HG02623 (cell line): Measurements from ENCODE around the gene MAP3K5.
"Not testable (repeated sequence)": the region's sequence is repeated elsewhere in the genome, so short reads cannot be mapped to it uniquely, and the experiment has no call there.

ENCODE experiments used
- ATAC-seq: cut with Tn5 transposase; IDR thresholded peaks from one replicate; pipeline ENCODE4 v1.9.1; 2021; ENCODE audit warnings: moderate library complexity; ENCODE audit not compliant: unreplicated experiment

MAP3K5 gene

DNA sequence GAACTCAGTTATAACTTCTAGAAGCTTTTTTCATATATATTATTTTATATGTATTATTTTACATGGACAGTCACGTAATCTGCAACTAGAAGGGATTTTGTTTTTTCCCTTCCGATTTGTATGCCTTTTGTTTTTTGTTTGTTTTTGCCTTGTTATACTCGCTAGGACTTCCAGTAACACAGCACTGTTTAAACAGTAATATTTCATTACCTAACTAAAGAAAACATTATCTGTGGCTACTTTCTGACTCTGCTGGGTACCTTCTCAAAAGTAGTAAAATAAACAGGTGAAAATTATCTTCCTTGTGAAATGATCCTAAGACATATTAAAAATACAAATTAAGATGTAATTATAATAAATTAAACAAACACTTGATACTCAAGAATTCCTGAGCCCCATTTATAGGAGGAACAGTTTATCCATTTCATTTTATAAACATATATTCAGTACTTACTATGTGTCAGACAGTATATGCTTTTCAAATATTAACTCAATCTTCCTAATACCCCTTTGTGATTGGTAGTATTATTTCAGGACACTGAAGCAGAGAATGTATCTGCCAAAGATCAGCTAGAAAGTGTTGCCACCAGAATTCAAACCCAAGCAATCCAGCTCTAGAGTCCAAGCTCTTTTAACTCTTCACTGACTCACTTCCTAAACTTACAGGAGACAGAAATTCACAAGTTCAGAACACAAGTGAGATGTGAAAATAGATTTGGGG lies 65.3 kb downstream of the MAP3K5 start:
- ATAC-seq, result no peak

DNA sequence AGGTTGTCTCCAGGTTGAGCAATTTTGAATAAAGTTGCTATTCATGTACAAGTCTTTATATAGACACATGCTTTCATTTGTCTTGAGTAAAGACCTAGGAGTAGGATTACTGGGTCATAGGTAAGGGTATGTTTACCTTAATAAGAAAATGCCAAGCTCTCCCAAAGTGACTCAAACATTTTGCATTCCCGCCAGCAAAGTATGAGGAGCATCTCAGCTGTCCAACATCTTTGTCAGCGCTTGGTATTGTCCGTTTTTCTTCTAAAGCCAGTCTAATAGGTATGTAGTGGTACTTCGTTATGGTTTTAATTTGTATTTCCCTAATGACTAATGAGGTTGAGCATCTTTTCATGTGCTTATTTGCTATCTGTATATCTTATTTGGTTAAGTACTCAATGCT lies 67.2 kb downstream of the MAP3K5 start:
- ATAC-seq, result no peak

DNA sequence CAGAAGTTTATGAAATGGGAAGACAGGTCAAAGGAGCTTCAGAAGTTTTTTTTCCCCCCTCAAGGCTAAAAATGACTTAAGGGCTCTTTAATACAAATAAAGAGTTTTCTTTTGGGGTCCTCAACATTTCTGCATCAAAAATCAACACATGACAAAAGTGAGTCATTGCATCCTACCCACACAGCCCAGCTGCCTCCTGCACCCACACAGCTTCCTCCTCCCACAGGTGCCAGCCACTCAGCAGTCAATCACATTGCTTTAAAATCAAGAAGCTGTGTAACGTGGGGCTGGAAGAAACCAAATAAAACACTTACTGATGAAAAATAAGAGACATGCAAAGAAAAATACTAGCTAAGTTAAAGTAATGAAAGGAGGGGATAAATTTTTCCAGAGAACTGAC lies 68.5 kb downstream of the MAP3K5 start:
- ATAC-seq, result peak; percentile 56

DNA sequence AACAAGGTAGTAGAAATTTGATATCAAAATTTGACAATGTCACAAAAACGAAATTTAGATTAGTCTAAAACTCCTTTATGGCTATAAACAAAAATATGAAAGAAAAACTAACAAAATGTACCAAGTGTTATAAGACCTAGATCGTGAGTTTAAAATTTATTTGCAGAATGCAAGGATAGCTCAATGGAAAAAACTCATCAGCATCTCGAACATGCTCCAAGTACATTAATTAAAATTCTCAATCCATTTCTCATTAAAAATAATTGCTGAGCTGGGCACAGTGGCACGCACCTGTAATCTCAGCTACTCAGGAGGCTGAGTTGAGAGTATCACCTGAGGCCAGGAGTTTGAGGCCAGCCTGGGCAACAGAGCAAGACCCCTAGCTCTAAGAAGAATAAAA lies 70.8 kb downstream of the MAP3K5 start:
- ATAC-seq, result no peak

DNA sequence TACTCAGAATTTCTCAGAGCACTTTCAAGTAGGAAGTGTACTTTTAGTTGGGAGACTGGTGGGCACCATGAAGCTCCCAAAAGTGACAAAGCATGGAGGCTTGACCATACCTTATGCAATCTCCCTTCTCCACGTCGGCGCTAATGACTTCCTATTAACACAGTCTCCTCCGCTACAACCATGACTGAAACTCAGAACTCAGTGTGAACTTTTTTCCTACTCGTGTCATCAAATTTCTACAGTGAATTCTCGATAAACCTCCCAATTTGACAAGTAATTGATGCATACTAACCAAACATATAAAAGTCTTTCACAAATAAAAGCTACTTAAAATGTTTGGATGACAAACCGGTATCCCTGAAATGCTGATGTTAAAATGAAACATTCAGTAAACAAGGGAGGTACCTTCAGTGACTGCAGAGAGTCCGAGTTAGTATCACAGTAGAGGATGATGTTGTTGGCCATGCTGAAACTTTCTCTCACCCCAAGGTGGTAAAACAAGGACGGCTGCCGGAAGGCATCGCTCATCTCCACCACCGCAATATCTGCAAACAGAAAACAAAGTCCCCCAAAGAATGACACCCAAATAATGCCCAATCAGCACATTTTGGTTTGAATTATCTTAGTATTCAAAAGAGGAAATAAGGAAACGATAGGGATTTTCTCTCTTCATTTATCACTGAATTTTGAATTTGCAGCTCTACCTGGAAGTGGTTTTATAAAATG lies 72.1 kb downstream of the MAP3K5 start:
- ATAC-seq, result peak; percentile 28

DNA sequence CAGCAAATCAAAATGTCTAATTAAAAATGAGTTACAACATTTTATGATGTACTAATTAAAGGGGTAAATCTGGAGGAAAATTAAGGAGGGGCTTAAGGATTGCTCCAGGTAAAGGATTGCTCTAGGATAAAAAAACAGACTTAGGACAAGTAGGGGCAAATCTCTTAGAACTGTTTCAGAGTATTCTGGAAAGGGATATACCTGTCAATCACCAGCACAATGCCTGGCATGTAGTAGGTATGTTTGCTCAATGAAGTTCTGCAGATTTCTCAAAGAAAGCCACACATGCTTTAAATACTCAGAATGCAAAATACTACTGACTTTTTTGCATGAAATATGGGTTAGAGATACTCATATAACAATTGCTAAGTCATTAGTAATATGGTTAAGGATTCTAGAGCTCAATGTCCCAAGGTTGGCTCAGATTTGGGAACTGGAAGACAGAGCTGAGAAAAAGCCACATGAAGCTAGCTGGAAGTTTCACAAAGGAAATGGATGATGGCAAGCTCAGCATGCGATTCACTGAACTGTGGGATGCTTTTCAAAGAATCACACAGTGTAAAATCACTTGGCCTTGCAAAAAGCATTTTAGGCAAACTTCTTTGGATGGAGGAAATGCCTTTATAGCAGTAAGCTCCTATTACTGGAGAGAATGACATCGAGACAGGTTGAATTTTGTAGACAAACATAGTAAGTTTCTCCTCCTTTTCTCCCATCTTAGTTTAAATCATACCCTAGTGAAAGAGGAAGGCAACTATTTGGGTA lies 72.8 kb downstream of the MAP3K5 start:
- peak; percentile 38 for ATAC-seq

DNA sequence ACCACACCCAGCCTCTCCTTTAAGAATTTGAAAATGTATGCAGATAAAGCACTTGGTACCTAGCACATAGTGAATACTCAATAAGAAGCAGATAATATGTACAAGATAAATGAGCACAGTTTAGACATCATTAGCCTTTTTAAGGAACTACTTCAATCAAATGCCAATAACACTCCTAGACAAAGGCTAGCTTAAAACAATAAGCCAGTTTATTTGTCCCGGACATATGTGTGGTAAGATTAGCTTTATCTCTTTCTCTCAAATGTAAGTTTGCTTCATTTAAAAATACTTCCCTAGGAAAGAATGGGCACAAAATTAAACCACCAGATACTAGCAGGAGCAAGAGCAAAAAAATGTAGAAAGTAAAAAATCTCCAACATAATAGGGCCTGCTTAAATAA lies 73.8 kb downstream of the MAP3K5 start:
- no peak for ATAC-seq

DNA sequence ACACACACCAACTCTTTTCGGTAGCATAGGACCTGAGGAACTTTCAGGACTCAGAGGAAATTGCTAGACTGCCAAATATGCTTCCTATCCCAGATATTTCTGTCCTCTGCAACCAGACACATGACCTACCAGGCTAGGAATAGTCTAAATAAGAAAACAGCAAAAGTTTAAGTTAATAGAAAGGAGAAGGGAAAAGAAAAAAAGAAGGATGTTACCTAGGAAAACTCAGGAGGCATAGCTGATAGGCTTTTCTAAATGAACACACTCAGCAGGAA lies 74.6 kb downstream of the MAP3K5 start:
- ATAC-seq, result peak; percentile 5

DNA sequence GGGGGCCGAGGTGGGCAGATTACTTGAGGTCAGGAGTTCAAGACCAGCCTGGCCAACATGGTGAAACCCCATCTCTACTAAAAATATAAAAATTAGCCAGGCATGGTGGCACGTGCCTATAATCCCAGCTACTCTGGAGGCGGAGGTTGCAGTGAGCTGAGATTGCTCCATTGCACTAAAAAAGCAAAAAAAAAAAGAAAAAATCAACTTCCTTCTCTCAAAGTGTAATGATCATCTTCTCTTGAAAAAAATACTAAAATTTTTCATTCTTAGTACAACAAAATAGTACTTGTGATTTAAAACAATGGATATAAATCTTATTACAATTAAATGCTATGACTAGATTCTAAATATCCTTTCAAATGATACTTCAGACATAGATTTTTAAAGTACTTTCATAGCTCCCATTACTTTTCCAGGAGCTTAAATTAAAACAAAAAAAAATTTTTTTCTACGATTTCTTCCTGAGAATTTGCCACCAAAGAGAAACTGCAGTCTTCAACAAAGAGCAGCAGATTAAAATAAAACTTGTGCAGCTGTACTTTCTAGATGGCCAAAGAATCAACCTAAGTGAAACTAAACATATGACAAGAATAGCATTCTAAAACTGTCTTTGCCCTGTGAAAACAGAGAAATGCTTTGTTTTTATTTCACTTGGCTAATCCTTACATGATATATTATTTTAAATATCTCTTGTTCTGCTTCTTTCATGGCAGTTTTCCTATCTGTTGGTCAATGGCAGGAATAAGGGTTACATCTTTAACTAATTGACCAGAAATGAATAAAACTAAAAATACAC lies 75.2 kb downstream of the MAP3K5 start:
- ATAC-seq, result peak; percentile 36

DNA sequence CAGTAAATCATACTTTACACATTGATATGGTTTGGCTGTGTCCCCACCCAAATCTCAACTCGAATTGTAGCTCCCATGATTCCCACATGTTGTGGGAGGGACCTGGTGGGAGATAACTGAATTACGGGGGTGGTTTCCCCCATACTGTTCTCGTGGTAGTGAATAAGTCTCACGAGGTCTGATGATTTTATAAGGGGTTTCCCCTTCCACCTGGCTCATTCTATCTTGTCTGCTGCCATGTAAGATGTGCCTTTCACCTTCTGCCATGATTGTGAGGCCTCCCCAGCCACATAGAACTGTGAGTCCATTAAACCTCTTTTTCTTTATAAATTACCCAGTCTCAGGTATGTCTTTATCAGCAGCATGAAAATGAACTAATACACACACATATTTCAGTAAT lies 79.6 kb downstream of the MAP3K5 start:
- not testable (repeated sequence) for ATAC-seq

DNA sequence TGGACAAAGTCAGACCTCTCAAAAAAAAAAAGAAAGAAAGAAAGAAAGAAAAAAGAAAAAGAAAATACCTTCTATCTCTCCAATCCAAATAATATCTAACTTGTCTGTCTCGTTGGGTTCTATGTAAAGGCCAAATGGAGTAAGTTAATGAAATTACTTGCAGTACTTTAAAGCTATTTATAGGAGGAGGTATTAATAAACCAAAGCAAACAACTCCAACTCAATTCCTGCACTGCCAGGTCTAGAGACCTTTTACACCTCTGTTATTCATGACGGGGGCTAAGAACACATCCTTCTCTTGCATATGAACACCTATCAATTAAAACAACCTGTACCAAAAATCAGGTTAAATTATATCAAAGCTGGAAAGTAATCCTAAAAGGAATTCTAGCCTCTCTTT lies 80.6 kb downstream of the MAP3K5 start:
- ATAC-seq, result no peak

DNA sequence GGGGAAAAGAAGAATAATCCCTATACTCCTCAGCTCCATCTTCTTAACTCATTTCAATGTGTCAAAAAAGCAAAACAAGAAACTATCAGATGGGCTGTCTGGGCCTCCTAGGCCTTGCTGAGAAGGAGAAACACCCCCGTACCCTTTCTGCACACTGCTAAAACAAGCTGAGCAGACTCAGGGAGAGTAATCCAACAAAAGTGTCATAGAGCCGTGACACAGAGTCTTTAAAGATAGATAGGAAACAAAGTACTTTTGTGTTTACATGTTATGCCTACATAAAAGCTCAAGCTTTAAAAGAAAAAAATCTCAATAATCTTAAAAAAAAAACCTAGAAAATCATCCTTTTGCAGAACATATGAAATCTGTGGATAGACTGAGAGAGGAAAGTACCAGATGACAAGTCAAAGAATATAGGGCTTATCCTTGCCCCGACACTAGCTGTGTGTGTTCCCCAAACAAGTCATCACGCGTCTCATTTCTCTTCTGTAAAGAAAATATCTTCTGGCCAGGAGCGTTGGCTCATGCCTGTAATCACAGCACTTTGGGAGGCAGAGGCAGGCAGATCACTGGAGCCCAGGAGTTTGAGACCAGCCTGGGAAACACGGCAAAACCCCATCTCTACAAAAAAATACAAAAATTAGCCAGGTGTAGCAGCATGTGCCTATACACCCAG lies 81.3 kb downstream of the MAP3K5 start:
- ATAC-seq, result no peak

DNA sequence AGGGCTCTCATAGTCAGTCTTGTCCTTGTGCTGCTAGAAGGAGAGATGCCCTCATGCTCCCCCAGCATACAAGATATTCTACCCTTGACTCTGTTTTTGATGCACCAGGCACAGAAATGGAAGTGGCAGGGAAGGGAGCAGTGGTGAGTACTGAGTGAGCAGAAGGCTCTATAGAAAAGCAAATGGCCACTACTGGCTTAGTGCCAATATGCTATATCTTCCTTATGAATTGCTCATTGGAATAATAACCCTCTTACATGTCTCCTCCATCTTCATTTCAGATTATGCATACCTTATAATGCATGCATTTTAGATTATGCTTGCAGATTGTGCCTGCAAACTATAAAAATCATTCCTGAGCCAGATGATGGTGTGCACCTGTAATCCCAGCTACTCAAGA lies 82.8 kb downstream of the MAP3K5 start:
- ATAC-seq, result no peak

DNA sequence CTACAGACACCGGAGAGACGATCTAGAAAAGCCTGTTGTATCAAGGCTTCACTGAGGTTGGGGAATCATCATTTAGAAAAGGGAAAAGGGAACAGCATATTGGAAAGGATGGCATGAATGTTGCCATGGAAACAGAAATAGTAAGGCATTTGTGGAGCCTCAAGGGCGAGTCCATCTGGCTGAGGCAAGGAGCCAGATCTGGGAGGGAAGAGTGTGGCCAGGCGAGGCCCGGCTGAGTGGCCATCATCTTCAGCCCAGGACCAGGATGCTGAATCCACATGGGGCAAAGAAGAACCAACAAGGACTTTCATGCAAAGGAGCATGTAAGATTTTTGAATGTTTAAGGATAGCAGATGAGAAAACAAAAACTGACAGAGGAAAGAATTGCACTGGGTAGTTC lies 85.8 kb downstream of the MAP3K5 start:
- no peak for ATAC-seq

DNA sequence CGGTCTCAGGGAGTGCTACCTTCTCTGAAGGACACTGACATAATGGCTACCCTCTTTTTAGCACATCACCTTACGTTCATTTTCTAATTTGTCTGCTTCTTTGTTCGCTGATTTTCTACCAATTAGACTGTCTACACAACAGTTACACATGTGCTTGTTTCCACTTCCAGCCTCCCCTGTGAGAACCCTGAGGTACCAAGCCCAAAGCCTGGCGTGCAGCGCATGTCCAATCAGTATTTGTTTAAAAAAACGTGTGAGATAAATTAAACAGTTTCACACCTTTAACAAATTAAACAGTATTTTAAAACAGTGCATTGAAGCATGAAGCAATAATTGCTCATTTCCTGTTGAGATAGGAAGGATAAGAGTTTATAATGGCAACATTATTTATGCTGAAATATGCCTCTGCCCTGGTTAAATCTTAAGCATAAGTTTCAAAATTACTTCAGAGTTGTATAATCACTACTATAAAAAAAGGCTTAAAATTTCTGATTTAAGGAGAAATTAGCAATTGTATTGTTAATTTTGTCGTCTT lies 88.9 kb downstream of the MAP3K5 start:
- no peak for ATAC-seq

DNA sequence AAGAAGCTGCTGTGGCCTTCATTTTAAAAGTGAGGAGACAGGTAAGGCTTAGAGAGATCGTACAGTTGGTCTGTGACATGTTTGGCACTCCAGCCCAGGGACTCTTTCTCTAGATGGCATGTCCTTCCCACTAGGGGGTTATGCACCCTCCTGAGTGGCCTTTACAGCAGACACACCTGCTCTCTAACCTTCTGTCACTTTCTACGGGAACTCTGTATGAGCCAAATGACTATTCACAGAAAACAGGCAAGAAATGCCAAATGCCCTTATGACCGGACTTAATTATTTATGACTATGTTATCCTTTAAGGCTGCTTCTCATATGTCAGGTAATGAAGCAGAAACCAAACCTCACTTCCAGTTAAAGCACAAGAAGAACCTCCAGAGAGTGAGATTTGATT lies 91.2 kb downstream of the MAP3K5 start:
- no peak for ATAC-seq

DNA sequence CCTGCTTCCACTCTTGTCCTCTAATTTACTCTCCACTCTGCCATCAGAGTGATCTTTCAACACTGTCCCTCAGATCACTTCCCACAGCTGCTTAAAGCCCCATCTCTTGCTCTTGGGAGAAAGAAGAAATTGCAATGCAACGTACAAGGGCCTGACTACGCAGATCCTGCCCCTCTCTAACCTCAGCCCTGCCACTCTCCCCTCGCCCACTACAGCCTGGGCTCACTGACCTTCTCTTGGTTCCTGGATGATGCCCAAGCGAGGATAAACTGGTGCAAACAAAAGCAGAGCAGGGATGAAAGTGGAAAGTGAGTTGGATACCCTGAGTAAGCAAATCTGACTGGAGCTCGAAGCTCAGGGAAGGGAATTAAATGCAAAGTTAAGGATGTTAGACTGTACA lies 92.9 kb downstream of the MAP3K5 start:
- no peak for ATAC-seq

DNA sequence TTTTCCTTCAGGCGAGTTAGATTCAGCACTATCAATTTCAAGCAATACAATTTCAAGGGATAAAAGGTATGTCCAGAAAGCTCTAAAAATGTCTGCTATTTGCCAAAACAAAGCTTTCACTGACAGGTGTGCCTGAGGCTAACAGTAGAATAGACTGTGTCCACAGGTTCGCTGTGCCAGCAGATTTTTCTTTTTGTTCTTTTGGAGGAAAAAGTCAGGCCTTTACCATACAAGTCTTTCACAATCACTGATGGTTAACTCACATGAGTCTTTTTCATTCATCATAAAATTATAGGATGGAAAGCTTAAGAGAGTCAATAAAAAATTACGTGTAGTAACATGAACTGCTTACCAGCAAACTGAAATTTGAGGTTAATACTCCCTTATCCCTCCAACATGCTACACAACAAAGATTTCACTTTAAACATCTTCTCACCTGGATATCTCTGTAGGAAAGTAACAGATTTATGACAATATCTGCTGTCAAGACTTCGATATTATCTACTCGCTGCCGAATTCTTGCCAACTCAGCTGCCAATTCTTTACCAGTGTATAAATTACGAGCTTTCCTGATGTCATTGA lies 95.4 kb downstream of the MAP3K5 start:
- ATAC-seq, result no peak

DNA sequence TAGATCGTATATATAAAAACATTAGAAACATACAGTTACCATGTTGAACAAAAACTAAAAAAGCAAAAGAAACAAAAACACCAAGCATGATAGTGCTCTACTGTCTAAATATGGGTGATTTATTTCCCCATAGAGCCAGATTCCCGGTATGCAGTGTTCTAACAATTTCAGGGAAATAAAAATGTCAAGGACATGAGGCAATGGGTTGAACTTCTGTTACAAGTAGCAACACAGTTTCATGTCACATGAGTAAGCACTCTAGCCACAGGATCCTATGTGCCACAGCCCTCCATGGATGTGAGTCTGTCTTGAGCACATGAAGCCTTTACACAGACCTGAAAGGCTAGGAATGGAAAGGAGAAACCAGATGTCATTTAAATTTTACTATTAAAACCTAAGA lies 96.0 kb downstream of the MAP3K5 start:
- no peak for ATAC-seq

DNA sequence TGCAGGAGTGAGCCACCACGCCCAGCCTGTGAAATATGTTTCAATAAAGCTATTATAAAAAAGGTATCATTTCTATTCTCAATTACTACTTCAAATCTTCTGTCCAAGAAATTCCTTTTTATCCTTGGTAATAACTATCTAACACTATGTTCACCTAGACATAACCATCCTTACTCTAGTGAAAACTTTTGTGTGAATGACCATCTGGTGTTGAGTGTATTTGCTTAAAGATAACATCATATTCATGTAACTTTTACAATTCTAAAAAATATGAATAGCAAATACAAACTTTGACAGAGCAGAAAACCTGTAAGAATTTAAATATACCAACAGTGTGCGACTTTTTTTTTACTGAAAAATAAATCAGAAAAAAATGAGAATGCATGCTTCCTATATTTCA lies 96.9 kb downstream of the MAP3K5 start:
- ATAC-seq, result no peak
